ENCODE measurements around the gene KHK.

Gene KHK

GRCh38 chr2:27051902-27052645 lies 34.5 kb upstream of the KHK start:
- Mint-ChIP-seq H3K4me3 (peak overlapping the region; percentile 88), H3K4me1 (ENCODE audit: low read depth) (peaks cover 30% of the 10 kb centered on the region), H3K9me3 (no peaks in the 10 kb centered on the region), H3K27ac (peak overlapping the region; percentile 53), H3K27me3 (peaks cover 7% of the 10 kb centered on the region), H3K36me3 (ENCODE audit: low read depth) (peaks cover 31% of the 10 kb centered on the region)

GRCh38 chr2:27053321-27053720 lies 33.3 kb upstream of the KHK start:
- peak overlapping the region; percentile 88 for H3K4me3 Mint-ChIP-seq
- no peak overlapping the region for H3K27ac Mint-ChIP-seq
- peaks cover 27% of the 10 kb centered on the region for H3K4me1 Mint-ChIP-seq (ENCODE audit: low read depth)
- H3K27me3 Mint-ChIP-seq = peaks cover 7% of the 10 kb centered on the region
- peaks cover 31% of the 10 kb centered on the region for H3K36me3 Mint-ChIP-seq (ENCODE audit: low read depth)
- H3K9me3 Mint-ChIP-seq = no peaks in the 10 kb centered on the region

GRCh38 chr2:27053776-27054175 lies 32.8 kb upstream of the KHK start:
- Mint-ChIP-seq H3K27ac (no peak overlapping the region), H3K36me3 (ENCODE audit: low read depth) (peaks cover 31% of the 10 kb centered on the region), H3K27me3 (peaks cover 7% of the 10 kb centered on the region), H3K4me3 (no peak overlapping the region), H3K9me3 (no peaks in the 10 kb centered on the region), H3K4me1 (ENCODE audit: low read depth) (peaks cover 27% of the 10 kb centered on the region)

GRCh38 chr2:27054721-27055120 lies 31.9 kb upstream of the KHK start:
- no peaks in the 10 kb centered on the region for H3K9me3 Mint-ChIP-seq
- no peak overlapping the region for H3K27ac Mint-ChIP-seq
- H3K4me1 Mint-ChIP-seq (ENCODE audit: low read depth) = peaks cover 20% of the 10 kb centered on the region

GRCh38 chr2:27057184-27057583 lies 29.4 kb upstream of the KHK start:
- H3K4me3 Mint-ChIP-seq = no peak overlapping the region

More at GRCh38 chr2:27054721-27055120, 31.9 kb upstream of the KHK start:
- Mint-ChIP-seq H3K36me3 (ENCODE audit: low read depth) (peaks cover 34% of the 10 kb centered on the region), H3K27me3 (peaks cover 7% of the 10 kb centered on the region), H3K4me3 (no peak overlapping the region)

GRCh38 chr2:27058210-27058609 lies 28.4 kb upstream of the KHK start:
- no peaks in the 10 kb centered on the region for H3K9me3 Mint-ChIP-seq
- no peaks in the 10 kb centered on the region for H3K4me1 Mint-ChIP-seq (ENCODE audit: low read depth)
- H3K27ac Mint-ChIP-seq = no peak overlapping the region
- no peaks in the 10 kb centered on the region for H3K27me3 Mint-ChIP-seq
- H3K4me3 Mint-ChIP-seq = no peak overlapping the region
- H3K36me3 Mint-ChIP-seq (ENCODE audit: low read depth) = peaks cover 43% of the 10 kb centered on the region

More at GRCh38 chr2:27057184-27057583, 29.4 kb upstream of the KHK start:
- H3K4me1 Mint-ChIP-seq (ENCODE audit: low read depth) = peaks cover 4% of the 10 kb centered on the region
- H3K36me3 Mint-ChIP-seq (ENCODE audit: low read depth) = peaks cover 34% of the 10 kb centered on the region
- H3K27ac Mint-ChIP-seq = no peak overlapping the region
- H3K9me3 Mint-ChIP-seq = no peaks in the 10 kb centered on the region
- H3K27me3 Mint-ChIP-seq = no peaks in the 10 kb centered on the region

GRCh38 chr2:27059141-27059820 lies 27.3 kb upstream of the KHK start:
- H3K27me3 Mint-ChIP-seq = no peaks in the 10 kb centered on the region
- no peak overlapping the region for H3K27ac Mint-ChIP-seq
- no peak overlapping the region for H3K4me3 Mint-ChIP-seq
- H3K9me3 Mint-ChIP-seq = no peaks in the 10 kb centered on the region
- no peaks in the 10 kb centered on the region for H3K4me1 Mint-ChIP-seq (ENCODE audit: low read depth)
- H3K36me3 Mint-ChIP-seq (ENCODE audit: low read depth) = peaks cover 44% of the 10 kb centered on the region

- Mint-ChIP-seq H3K27ac (no peak overlapping the region), H3K36me3 (ENCODE audit: low read depth) (peaks cover 46% of the 10 kb centered on the region), H3K27me3 (no peaks in the 10 kb centered on the region), H3K9me3 (no peaks in the 10 kb centered on the region), H3K4me3 (no peak overlapping the region), H3K4me1 (ENCODE audit: low read depth) (no peaks in the 10 kb centered on the region)
Observed at GRCh38 chr2:27060323-27060722, 26.2 kb upstream of the KHK start.

GRCh38 chr2:27065128-27065527 lies 21.4 kb upstream of the KHK start:
- Mint-ChIP-seq H3K4me1 (ENCODE audit: low read depth) (peaks cover 28% of the 10 kb centered on the region), H3K9me3 (no peaks in the 10 kb centered on the region), H3K27ac (no peak overlapping the region), H3K4me3 (no peak overlapping the region), H3K27me3 (no peaks in the 10 kb centered on the region), H3K36me3 (ENCODE audit: low read depth) (peaks cover 68% of the 10 kb centered on the region)

GRCh38 chr2:27067385-27067784 lies 19.2 kb upstream of the KHK start:
- Mint-ChIP-seq H3K9me3 (no peaks in the 10 kb centered on the region), H3K27ac (peak overlapping the region; percentile 66), H3K4me1 (ENCODE audit: low read depth) (peaks cover 42% of the 10 kb centered on the region), H3K36me3 (ENCODE audit: low read depth) (peaks cover 68% of the 10 kb centered on the region), H3K27me3 (no peaks in the 10 kb centered on the region), H3K4me3 (no peak overlapping the region)

GRCh38 chr2:27069436-27069835 lies 17.1 kb upstream of the KHK start:
- Mint-ChIP-seq H3K4me1 (ENCODE audit: low read depth) (peaks cover 61% of the 10 kb centered on the region), H3K27ac (peak overlapping the region; percentile 63), H3K9me3 (no peaks in the 10 kb centered on the region), H3K4me3 (peak overlapping the region; percentile 98), H3K36me3 (ENCODE audit: low read depth) (peaks cover 52% of the 10 kb centered on the region), H3K27me3 (no peaks in the 10 kb centered on the region)

GRCh38 chr2:27069961-27070618 lies 16.5 kb upstream of the KHK start:
- peak overlapping the region; percentile 89 for H3K27ac Mint-ChIP-seq
- H3K4me1 Mint-ChIP-seq (ENCODE audit: low read depth) = peaks cover 67% of the 10 kb centered on the region
- no peaks in the 10 kb centered on the region for H3K9me3 Mint-ChIP-seq
- H3K36me3 Mint-ChIP-seq (ENCODE audit: low read depth) = peaks cover 49% of the 10 kb centered on the region
- no peaks in the 10 kb centered on the region for H3K27me3 Mint-ChIP-seq
- H3K4me3 Mint-ChIP-seq = peak overlapping the region; percentile 98

GRCh38 chr2:27070653-27071276 lies 15.8 kb upstream of the KHK start:
- peak overlapping the region; percentile 98 for H3K4me3 Mint-ChIP-seq

GRCh38 chr2:27071277-27071989 lies 15.1 kb upstream of the KHK start, which contains the start of gene OST4:
Gene OST4 (minus strand): TSS chr2:27071654.
- Mint-ChIP-seq H3K4me1 (ENCODE audit: low read depth) (peaks cover 76% of the 10 kb centered on the region), H3K9me3 (no peaks in the 10 kb centered on the region), H3K4me3 (peak within 1 kb of the TSS; percentile 98), H3K27ac (peak within 1 kb of the TSS; percentile 93), H3K36me3 (ENCODE audit: low read depth) (peaks cover 39% of the 10 kb centered on the region), H3K27me3 (no peaks in the 10 kb centered on the region)

More at GRCh38 chr2:27070653-27071276, 15.8 kb upstream of the KHK start:
- no peaks in the 10 kb centered on the region for H3K27me3 Mint-ChIP-seq
- H3K4me1 Mint-ChIP-seq (ENCODE audit: low read depth) = peaks cover 74% of the 10 kb centered on the region
- H3K9me3 Mint-ChIP-seq = no peaks in the 10 kb centered on the region
- peaks cover 43% of the 10 kb centered on the region for H3K36me3 Mint-ChIP-seq (ENCODE audit: low read depth)
- peak overlapping the region; percentile 89 for H3K27ac Mint-ChIP-seq

Measured in stimulated activated naive CD8-positive, alpha-beta T cell treated with anti-CD3 and anti-CD28 coated beads, Interleukin-15, Interleukin-2, amounts not matched to agents 100 ng/mL and 50 ng/mL, for 24 hours (primary cell).